Endothelial cell of umbilical vein (primary cell): Measurements from ENCODE around the gene LSM14A. TPM values are rescaled to one million over a fixed set of nuclear protein-coding genes. Genes with fewer than 3 reads are reported as not detected.
"Not testable (repeated sequence)": the region's sequence is repeated elsewhere in the genome, so short reads cannot be mapped to it uniquely, and the experiment has no call there.

Experiments
- BruUV-seq: library from RNA; stranded (reverse); fragments of 400-500 nt; replicated peaks from 2 replicates; lab custom pipeline; 2021; lab: Mats Ljungman, UMichigan
- CTCF ChIA-PET: fragments of 300-600, 350-600 bp; sonication (Branson Sonifier 250); formaldehyde crosslinking; loops from one replicate; lab custom pipeline; 2021; ENCODE audit warnings: antibody characterized with exemption, inconsistent platforms; lab: Charles Lee
- POLR2A ChIA-PET: fragments of 300-600, 350-600 bp; sonication (Branson Sonifier 250); formaldehyde crosslinking; loops from one replicate; lab custom pipeline; 2021; ENCODE audit warnings: antibody characterized with exemption, inconsistent platforms; lab: Charles Lee
- DNase-seq: peaks from one replicate; pipeline ENCODE4 v3.0.0-alpha.2; 2011; ENCODE audit warnings: low read depth, low spot score
- FAIRE-seq: peaks from 2 replicates; lab custom pipeline; 2011; peaks lifted over from hg19 to GRCh38; lab: Jason Lieb, UNC
- H2AFZ ChIP-seq: 2 replicates; pipeline ENCODE4 v1.6.0; 2012; ENCODE audit warnings: low read depth, low read length, control low read depth, inconsistent platforms
- H3K27ac ChIP-seq: 2 replicates; pipeline ENCODE4 v1.5.1; 2011; ENCODE audit warnings: low read depth, mild to moderate bottlenecking, control low read depth, low read length, moderate library complexity; ENCODE audit not compliant: insufficient read depth
- H3K27me3 ChIP-seq, 2 experiments: 2 replicates each; pipeline versions ENCODE4 v1.6.0 to v1.6.1; 2011; ENCODE audit warnings: low read length in 2 of 2, mixed read lengths in 1 of 2; ENCODE audit not compliant: control insufficient read depth in 2 of 2, insufficient read depth in 2 of 2
- H3K36me3 ChIP-seq, 2 experiments: 2 replicates in 1 of 2; 3 replicates in 1 of 2; pipeline ENCODE4 v1.5.1; 2011; ENCODE audit warnings: low read length in 2 of 2, mild to moderate bottlenecking in 1 of 2, moderate library complexity in 1 of 2; ENCODE audit not compliant: control insufficient read depth in 2 of 2, insufficient read depth in 2 of 2; ENCODE audit errors: extremely low read depth in 1 of 2
- H3K4me1 ChIP-seq: 3 replicates; pipeline ENCODE4 v1.5.1; 2011; ENCODE audit warnings: mild to moderate bottlenecking, low read length; ENCODE audit not compliant: control insufficient read depth, insufficient read depth; ENCODE audit errors: extremely low read depth
- H3K4me2 ChIP-seq: 2 replicates; pipeline ENCODE4 v1.6.1; 2011; ENCODE audit warnings: low read length, control low read depth, mixed read lengths; ENCODE audit not compliant: insufficient read depth
- H3K4me3 ChIP-seq, 3 experiments: fragments of 200-600 bp in 1 of 3; sonication (generic), shearing (Covaris generic) in 1 of 3; replicated peaks in 1 of 3; 2 replicates each; pipeline ENCODE4 v1.5.1; 2011 to 2016; ENCODE audit warnings: control low read depth in 3 of 3, low read length in 3 of 3, mild to moderate bottlenecking in 2 of 3, inconsistent platforms in 1 of 3, low read depth in 1 of 3, moderate library complexity in 1 of 3; ENCODE audit not compliant: insufficient read depth in 1 of 3
- H3K79me2 ChIP-seq: 2 replicates; pipeline ENCODE4 v1.6.0; 2012; ENCODE audit warnings: low read length, inconsistent platforms; ENCODE audit not compliant: control insufficient read depth, insufficient read depth
- H3K9ac ChIP-seq: replicated peaks from 2 replicates; pipeline ENCODE3; 2011; ENCODE audit warnings: low read length, control low read depth; ENCODE audit not compliant: insufficient read depth; ENCODE audit errors: extremely low read depth
- H3K9me1 ChIP-seq: replicated peaks from 3 replicates; pipeline ENCODE4 v1.6.0; 2011; ENCODE audit warnings: mild to moderate bottlenecking, low read length; ENCODE audit not compliant: control insufficient read depth, insufficient read depth; ENCODE audit errors: extremely low read depth
- H3K9me3 ChIP-seq: replicated peaks from 2 replicates; pipeline ENCODE4 v1.5.1; 2012; ENCODE audit warnings: low read length, inconsistent platforms; ENCODE audit not compliant: control insufficient read depth, insufficient read depth
- H4K20me1 ChIP-seq: replicated peaks from 2 replicates; pipeline ENCODE3; 2011; ENCODE audit warnings: mild to moderate bottlenecking, low read length; ENCODE audit not compliant: control insufficient read depth, insufficient read depth; ENCODE audit errors: extremely low read depth
- CTCF ChIP-seq, 2 donors: IDR thresholded peaks; 1 replicate in 1 of 2; 2 replicates in 1 of 2; pipeline ENCODE4 v1.5.1; 2011; ENCODE audit warnings: low read length in 2 of 2, mild to moderate bottlenecking in 2 of 2, moderate library complexity in 2 of 2, control low read depth in 1 of 2, inconsistent platforms in 1 of 2, low read depth in 1 of 2; ENCODE audit not compliant: insufficient read depth in 1 of 2; ENCODE audit errors: extremely low read depth in 1 of 2
- EZH2 ChIP-seq: IDR thresholded peaks from 2 replicates; pipeline ENCODE4 v1.6.1; 2012; ENCODE audit warnings: borderline replicate concordance, low read depth, mild to moderate bottlenecking, moderate library complexity, low read length, inconsistent platforms; ENCODE audit not compliant: severe bottlenecking
- FOS ChIP-seq: IDR thresholded peaks from 2 replicates; pipeline ENCODE4 v1.6.1; 2011; ENCODE audit warnings: mild to moderate bottlenecking, low read length, moderate library complexity, borderline replicate concordance; ENCODE audit not compliant: insufficient read depth
- GATA2 ChIP-seq: IDR thresholded peaks from 2 replicates; pipeline ENCODE4 v1.7.0; 2011; ENCODE audit warnings: low read depth, mild to moderate bottlenecking, moderate library complexity, mixed read lengths, low read length; ENCODE audit not compliant: insufficient read length, insufficient read depth
- JUN ChIP-seq: IDR thresholded peaks from 2 replicates; pipeline ENCODE4 v1.6.1; 2011; ENCODE audit warnings: borderline replicate concordance, low read depth; ENCODE audit not compliant: insufficient read length, insufficient read depth
- MAX ChIP-seq: IDR thresholded peaks from 2 replicates; pipeline ENCODE4 v1.6.1; 2011; ENCODE audit not compliant: insufficient read depth, insufficient read length
- MYC ChIP-seq: IDR thresholded peaks from one replicate; pipeline ENCODE4 v1.6.1; 2011; ENCODE audit warnings: mild to moderate bottlenecking, low read depth, low read length
- POLR2A ChIP-seq: IDR thresholded peaks from 2 replicates; pipeline ENCODE4 v1.6.1; 2012; ENCODE audit warnings: low read depth, mild to moderate bottlenecking, control low read depth, low read length
- POLR2AphosphoS5 ChIP-seq: IDR thresholded peaks from 2 replicates; pipeline ENCODE4 v1.6.1; 2012; ENCODE audit warnings: low read depth, mild to moderate bottlenecking, control low read depth, low read length, moderate library complexity; ENCODE audit not compliant: insufficient read depth
- dilution Hi-C: fragments of 300-500 bp; cut with MboI; formaldehyde crosslinking; loops from one replicate; pipeline ENCODE4 v1.15.0; 2019; ENCODE audit warnings: low sequenced_read_pairs; ENCODE audit not compliant: extremely low pct_ligation_motif_present
- intact Hi-C: fragments of 100-400 bp; cut with micrococcal nuclease; formaldehyde crosslinking; loops from one replicate; pipeline ENCODE4 v1.10.0; 2022
- polyA plus RNA-seq, 4 experiments: library from polyadenylated mRNA; depleted of rRNA in 3 of 4; stranded (reverse) in 3 of 4; unstranded in 1 of 4; fragments of >200 nt; gene quantifications; 2 replicates each; pipeline versions ENCODE4 v1.2.1 to v1.2.3, GENCODE V29; 2011 to 2012; ENCODE audit warnings: missing spikeins in 1 of 4
- total RNA-seq: library from RNA; stranded (reverse); gene quantifications from 2 replicates; pipeline ENCODE4 v1.2.3, GENCODE V29; 2021

LSM14A gene
- total and polyA plus RNA-seq, 2 donors (not counting 3 experiments of a cell fraction or from before 2014, with no cell fraction given) = 96.7 to 122 TPM

- H3K9me1 ChIP-seq, DNase-seq, H3K4me2 ChIP-seq, intact Hi-C loops, H3K27me3 ChIP-seq, H3K79me2 ChIP-seq, H3K4me1 ChIP-seq, H4K20me1 ChIP-seq, H3K36me3 ChIP-seq, POLR2A ChIA-PET, H3K9me3 ChIP-seq, H3K4me3 ChIP-seq, FAIRE-seq, BruUV-seq, dilution Hi-C loops, H2AFZ ChIP-seq, H3K27ac ChIP-seq, H3K9ac ChIP-seq, CTCF ChIA-PET: not testable (repeated sequence)
These were observed 10.4 kb upstream of the LSM14A start for GRCh38 chr19:34161902-34162301.

DNA sequence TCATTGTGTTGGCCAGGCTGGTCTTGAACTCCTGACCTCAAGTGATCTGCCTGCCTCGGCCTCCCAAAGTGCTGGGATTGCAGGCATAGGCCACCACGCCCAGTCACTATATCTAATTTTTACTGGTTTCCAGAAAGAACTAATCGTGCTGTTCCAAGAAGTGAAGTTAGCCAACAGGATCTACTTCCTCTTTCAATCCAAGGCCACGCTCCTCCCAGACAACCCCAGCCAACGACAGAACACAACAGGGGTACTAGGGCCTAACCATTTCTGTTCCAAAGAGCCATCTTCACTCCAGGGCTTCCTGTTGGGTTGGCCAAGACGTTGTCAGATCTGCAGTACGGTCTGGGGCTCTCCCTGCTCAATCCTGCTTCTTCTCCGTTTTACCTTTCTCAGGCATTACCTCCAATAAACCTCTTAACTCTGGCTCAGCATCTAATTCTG, 7.0 kb upstream of the LSM14A start:
- BruUV-seq = no TSS peak
- no peak for FAIRE-seq

More for the DNA sequence above, 7.0 kb upstream of the LSM14A start:
- Histone ChIP-seq H3K4me1 (no peaks in the 10 kb centered on the region), H3K4me3 (no peak overlapping the region), H3K27me3 (peaks cover 3 to 6% of the 10 kb centered on the region in 2 experiments), H3K36me3 (no peaks in the 10 kb centered on the region), H3K79me2 (no peaks in the 10 kb centered on the region), H3K9ac (no peak overlapping the region), H3K9me1 (no peaks in the 10 kb centered on the region), H2AFZ (no peak overlapping the region), H3K9me3 (no peaks in the 10 kb centered on the region), H4K20me1 (no peaks in the 10 kb centered on the region), H3K27ac (no peak overlapping the region), H3K4me2 (no peak overlapping the region)
- TF ChIP-seq MYC (no peak), JUN (no peak), FOS (no peak), POLR2A (no peak), EZH2 (no peak), CTCF (IDR thresholded peaks at IDR 0.05; ENCODE audit: extremely low read depth in 1 of 2, insufficient read depth in 1 of 2, low read depth in 1 of 2, low read length in 2 of 2) (no peak), POLR2AphosphoS5 (no peak), MAX (no peak), GATA2 (no peak)
- ChIA-PET CTCF (no interaction called here), POLR2A (no interaction called here)
- DNase-seq = no peak
- dilution Hi-C loops = no loop called here
- intact Hi-C loops = no loop called here
